Skeletal muscle tissue (tissue), 4 donors: ENCODE measurements around the gene SLC45A3. TPM values are rescaled to one million over a fixed set of nuclear protein-coding genes. Genes with fewer than 3 reads are reported as not detected.
"Not testable (repeated sequence)": the region's sequence is repeated elsewhere in the genome, so short reads cannot be mapped to it uniquely, and the experiment has no call there.

ENCODE experiments used
- H3K27ac ChIP-seq: one replicate; pipeline ENCODE4 v1.7.0; 2013; ENCODE audit warnings: mild to moderate bottlenecking, low read depth, low read length, inconsistent platforms
- H3K27me3 ChIP-seq, 3 donors: one replicate each; pipeline ENCODE4 v1.7.0; 2013; ENCODE audit warnings: low read length in 3 of 3; ENCODE audit not compliant: control insufficient read depth in 3 of 3, insufficient read depth in 3 of 3
- H3K36me3 ChIP-seq, 3 donors: one replicate each; pipeline ENCODE4 v1.7.0; 2013; ENCODE audit warnings: low read length in 3 of 3; ENCODE audit not compliant: control insufficient read depth in 3 of 3, insufficient read depth in 3 of 3
- H3K4me1 ChIP-seq, 3 donors: one replicate each; pipeline ENCODE4 v1.7.0; 2013; ENCODE audit warnings: low read length in 3 of 3, mild to moderate bottlenecking in 3 of 3; ENCODE audit not compliant: control insufficient read depth in 3 of 3, insufficient read depth in 3 of 3
- H3K4me3 ChIP-seq, 3 donors: one replicate each; pipeline ENCODE4 v1.7.0; 2013; ENCODE audit warnings: low read length in 3 of 3
- H3K9ac ChIP-seq, 3 donors: one replicate each; pipeline ENCODE4 v1.7.0; 2013; ENCODE audit warnings: low read length in 3 of 3, mild to moderate bottlenecking in 3 of 3, moderate library complexity in 2 of 3, low read depth in 1 of 3
- H3K9me3 ChIP-seq, 3 donors: one replicate each; pipeline ENCODE4 v1.7.0; 2013; ENCODE audit warnings: low read length in 3 of 3; ENCODE audit not compliant: control insufficient read depth in 3 of 3
- total RNA-seq: library from RNA; depleted of rRNA; stranded (reverse); fragments of >200 nt; gene quantifications from one replicate; pipeline ENCODE4 v1.2.3, GENCODE V29; 2014
- donor health status: Osteomylitis.

The SLC45A3 gene
- total RNA-seq, 1 donor from 2014 or later: 2.1 TPM

- no peak overlapping the region for H3K9ac ChIP-seq
These were observed 37.5 kb downstream of the SLC45A3 start for GRCh38 chr1:205642679-205643307.

GRCh38 chr1:205639567-205639966 is 40.7 kb downstream of the SLC45A3 start:
- H3K9ac ChIP-seq: no peak overlapping the region
- no peaks in the 10 kb centered on the region for H3K9me3 ChIP-seq
- no peak overlapping the region for H3K27ac ChIP-seq
- H3K36me3 ChIP-seq: no peaks in the 10 kb centered on the region
- H3K4me3 ChIP-seq: no peak overlapping the region
- H3K4me1 ChIP-seq: peaks cover 0 to 6% (median 0%) of the 10 kb centered on the region in 3 donors
- H3K27me3 ChIP-seq: no peaks in the 10 kb centered on the region

More at GRCh38 chr1:205642679-205643307, 37.5 kb downstream of the SLC45A3 start:
- H3K4me3 ChIP-seq: no peak overlapping the region
- H3K27me3 ChIP-seq: no peaks in the 10 kb centered on the region
- H3K27ac ChIP-seq: no peak overlapping the region
- no peaks in the 10 kb centered on the region for H3K36me3 ChIP-seq
- peaks cover 2 to 6% (median 6%) of the 10 kb centered on the region in 3 donors for H3K4me1 ChIP-seq
- no peaks in the 10 kb centered on the region for H3K9me3 ChIP-seq

GRCh38 chr1:205637854-205638468 is 42.3 kb downstream of the SLC45A3 start:
- H3K4me1 ChIP-seq: peaks cover 2 to 8% (median 5%) of the 10 kb centered on the region in 3 donors
- no peak overlapping the region for H3K4me3 ChIP-seq

GRCh38 chr1:205636732-205637131 is 43.6 kb downstream of the SLC45A3 start:
- no peaks in the 10 kb centered on the region for H3K36me3 ChIP-seq
- H3K4me1 ChIP-seq: peaks cover 5 to 16% (median 15%) of the 10 kb centered on the region in 3 donors
- H3K4me3 ChIP-seq: no peak overlapping the region
- no peaks in the 10 kb centered on the region for H3K27me3 ChIP-seq
- peak overlapping the region; percentile 9 for H3K27ac ChIP-seq
- no peak overlapping the region for H3K9ac ChIP-seq
- no peaks in the 10 kb centered on the region for H3K9me3 ChIP-seq

More at GRCh38 chr1:205637854-205638468, 42.3 kb downstream of the SLC45A3 start:
- H3K36me3 ChIP-seq: no peaks in the 10 kb centered on the region
- no peaks in the 10 kb centered on the region for H3K27me3 ChIP-seq
- H3K27ac ChIP-seq: no peak overlapping the region
- H3K9ac ChIP-seq: no peak overlapping the region
- H3K9me3 ChIP-seq: no peaks in the 10 kb centered on the region

GRCh38 chr1:205636138-205636530 is 44.2 kb downstream of the SLC45A3 start:
- H3K9me3 ChIP-seq, H3K9ac ChIP-seq, H3K36me3 ChIP-seq, H3K27me3 ChIP-seq, H3K27ac ChIP-seq, H3K4me3 ChIP-seq: not testable (repeated sequence)
- H3K4me1 ChIP-seq: peaks cover 5 to 16% (median 15%) of the 10 kb centered on the region in 3 donors

- peaks cover 9 to 31% (median 25%) of the 10 kb centered on the region in 3 donors for H3K4me1 ChIP-seq
These were observed 46.8 kb downstream of the SLC45A3 start for GRCh38 chr1:205633421-205633976.

GRCh38 chr1:205632669-205633169 is 47.6 kb downstream of the SLC45A3 start:
- H3K9ac ChIP-seq: peak overlapping the region; percentile 93 to 95 (median 94)
- H3K9me3 ChIP-seq: no peaks in the 10 kb centered on the region
- peak overlapping the region; percentile 96 for H3K27ac ChIP-seq
- H3K36me3 ChIP-seq: no peaks in the 10 kb centered on the region
- peaks cover 9 to 32% (median 26%) of the 10 kb centered on the region in 3 donors for H3K4me1 ChIP-seq
- peak overlapping the region; percentile 86 to 95 (median 87) for H3K4me3 ChIP-seq
- H3K27me3 ChIP-seq: no peaks in the 10 kb centered on the region

More at GRCh38 chr1:205633421-205633976, 46.8 kb downstream of the SLC45A3 start:
- no peaks in the 10 kb centered on the region for H3K27me3 ChIP-seq
- H3K9me3 ChIP-seq: no peaks in the 10 kb centered on the region
- H3K9ac ChIP-seq: peak overlapping the region; percentile 4 to 94 (median 65)
- H3K27ac ChIP-seq: peak overlapping the region; percentile 96
- H3K36me3 ChIP-seq: no peaks in the 10 kb centered on the region
- H3K4me3 ChIP-seq: no peak overlapping the region

- H3K9me3 ChIP-seq: no peaks in the 10 kb centered on the region
- H3K4me3 ChIP-seq: peak within 1 kb of the TSS; percentile 90 to 96 (median 91)
- no peaks in the 10 kb centered on the region for H3K36me3 ChIP-seq
- H3K4me1 ChIP-seq: peaks cover 9 to 28% (median 26%) of the 10 kb centered on the region in 3 donors
- H3K27ac ChIP-seq: peak within 1 kb of the TSS; percentile 96
- H3K27me3 ChIP-seq: no peaks in the 10 kb centered on the region
- H3K9ac ChIP-seq: peak within 1 kb of the TSS; percentile 93 to 95 (median 94)
These were observed 48.3 kb downstream of the SLC45A3 start, which contains the start of gene ELK4 for GRCh38 chr1:205631768-205632668. ELK4 (minus strand) TSS chr1:205632011; CDS start chr1:205623882, 8,129 bp downstream.

GRCh38 chr1:205631010-205631767 is 49.1 kb downstream of the SLC45A3 start:
- H3K4me1 ChIP-seq: peaks cover 9 to 31% (median 28%) of the 10 kb centered on the region in 3 donors

More at GRCh38 chr1:205631010-205631767, 49.1 kb downstream of the SLC45A3 start:
- peak overlapping the region; percentile 82 to 94 (median 90) for H3K9ac ChIP-seq
- peak overlapping the region; percentile 90 to 96 (median 91) for H3K4me3 ChIP-seq
- H3K27me3 ChIP-seq: no peaks in the 10 kb centered on the region
- no peaks in the 10 kb centered on the region for H3K9me3 ChIP-seq
- H3K27ac ChIP-seq: peak overlapping the region; percentile 96
- no peaks in the 10 kb centered on the region for H3K36me3 ChIP-seq
